K562 (cell line): ENCODE measurements around the gene FOXK2. TPM values are rescaled to one million over a fixed set of nuclear protein-coding genes. Genes with fewer than 3 reads are reported as not detected.

Source experiments
- ATF7 ChIP-seq: fragments of 450-650 bp; IDR thresholded peaks from 2 replicates; pipeline ENCODE4 v1.7.1; 2014; ENCODE audit warnings: mild to moderate bottlenecking, moderate library complexity
- CREB3 ChIP-seq: fragments of 450-650 bp; conservative IDR thresholded peaks from 2 replicates; pipeline ENCODE4 v1.6.1; 2016; ENCODE audit warnings: missing genetic modification characterization, low read depth, mild to moderate bottlenecking, missing compliant biosample characterization, moderate library complexity
- CSDE1 ChIP-seq, 2 experiments: fragments of 450-650 bp; IDR thresholded peaks; 2 replicates each; pipeline ENCODE4 v1.6.1; 2016; ENCODE audit warnings: mild to moderate bottlenecking in 1 of 2
- GATA2 ChIP-seq: sonication (generic); formaldehyde crosslinking; IDR thresholded peaks from 2 replicates; pipeline ENCODE4 v1.4.0; 2020; ENCODE audit warnings: mild to moderate bottlenecking, missing genetic modification reagents
- HOXB6 ChIP-seq: fragments of 250-450 bp; sonication (Bioruptor Pico); IDR thresholded peaks from 2 replicates; pipeline ENCODE4 v1.5.1; 2022; ENCODE audit warnings: mild to moderate bottlenecking, borderline replicate concordance
- RHOXF2B ChIP-seq: fragments of 250-450 bp; sonication (Bioruptor Pico); conservative IDR thresholded peaks from 2 replicates; pipeline ENCODE4 v1.5.1; 2021
- SIRT6 ChIP-seq: IDR thresholded peaks from one replicate; pipeline ENCODE4 v1.6.1; 2012; ENCODE audit warnings: low read depth, mild to moderate bottlenecking, control low read depth, inconsistent platforms, low read length, moderate library complexity
- SMARCC2 ChIP-seq: fragments of 450-650 bp; IDR thresholded peaks from 2 replicates; pipeline ENCODE4 v1.6.1; 2017; ENCODE audit warnings: antibody characterized with exemption, moderate library complexity, mild to moderate bottlenecking, low read depth
- TAF7 ChIP-seq: fragments of 450-650 bp; IDR thresholded peaks from 2 replicates; pipeline ENCODE4 v1.6.1; 2016; ENCODE audit warnings: missing genetic modification characterization, missing compliant biosample characterization
- TAF9B ChIP-seq: fragments of 450-650 bp; IDR thresholded peaks from 2 replicates; pipeline ENCODE4 v1.6.1; 2018; ENCODE audit warnings: mild to moderate bottlenecking; ENCODE audit not compliant: partially characterized antibody
- TCF15 ChIP-seq: fragments of 250-450 bp; sonication (Bioruptor Pico); IDR thresholded peaks from 2 replicates; pipeline ENCODE4 v1.8.0; 2022; ENCODE audit warnings: moderate library complexity, mild to moderate bottlenecking, inconsistent platforms
- ZNF133 ChIP-seq: fragments of 250-450 bp; sonication (Bioruptor Pico); IDR thresholded peaks from 2 replicates; pipeline ENCODE4 v1.4.0; 2020; ENCODE audit warnings: mild to moderate bottlenecking
- ZNF3 ChIP-seq: fragments of 250-450 bp; sonication (Bioruptor Pico); IDR thresholded peaks from 2 replicates; pipeline ENCODE4 v1.5.0; 2021; ENCODE audit warnings: mild to moderate bottlenecking, moderate library complexity
- polyA plus RNA-seq, 8 experiments: library from polyadenylated mRNA; depleted of rRNA in 4 of 8; stranded (reverse) in 5 of 8; unstranded in 3 of 8; fragments of >200 nt; fragmentation: Nextera tagmentation in 2 of 8; fragmentation: Illumina TruSeq in 1 of 8; extraction: Ambion mirVana in 2 of 8; extraction: Trizol in 1 of 8; gene quantifications; 2 replicates each; pipeline versions ENCODE4 v1.2.1 to v1.2.3, GENCODE V29; 2011 to 2014; ENCODE audit warnings: inconsistent platforms in 1 of 8, missing spikeins in 1 of 8
- total RNA-seq, 7 experiments: library from RNA; depleted of rRNA in 6 of 7; stranded (reverse); fragments of >200 nt in 6 of 7; fragmentation: Illumina TruSeq in 2 of 7; extraction: Trizol in 2 of 7; gene quantifications; 2 replicates each; pipeline versions ENCODE4 v1.2.1 to v1.2.3, GENCODE V29; 2011 to 2021; ENCODE audit warnings: low replicate concordance in 1 of 7
- TF ChIP-seq, protein P1 (sequence below), 2 experiments: fragments of 450-650 bp; conservative IDR thresholded peaks; 2 replicates each; pipeline ENCODE4 v1.6.1; 2017; ENCODE audit warnings: mild to moderate bottlenecking in 2 of 2, moderate library complexity in 2 of 2
- TF ChIP-seq, protein P2 (sequence below): sonication (generic); formaldehyde crosslinking; IDR thresholded peaks from 2 replicates; pipeline ENCODE4 v1.8.0; 2023; ENCODE audit warnings: mild to moderate bottlenecking, missing genetic modification reagents
- TF ChIP-seq, protein P3 (sequence below): fragments of 250-450 bp; sonication (Bioruptor Pico); IDR thresholded peaks from 2 replicates; pipeline ENCODE4 v1.4.0; 2020; ENCODE audit warnings: mild to moderate bottlenecking

Gene FOXK2
- total and polyA plus RNA-seq, 9 of the 15 experiments (the other 6 are each of a cell fraction or from before 2014, with no cell fraction given), result 3.0 to 86.0 (median 44.1) TPM

- TF ChIP-seq, protein P1, sequence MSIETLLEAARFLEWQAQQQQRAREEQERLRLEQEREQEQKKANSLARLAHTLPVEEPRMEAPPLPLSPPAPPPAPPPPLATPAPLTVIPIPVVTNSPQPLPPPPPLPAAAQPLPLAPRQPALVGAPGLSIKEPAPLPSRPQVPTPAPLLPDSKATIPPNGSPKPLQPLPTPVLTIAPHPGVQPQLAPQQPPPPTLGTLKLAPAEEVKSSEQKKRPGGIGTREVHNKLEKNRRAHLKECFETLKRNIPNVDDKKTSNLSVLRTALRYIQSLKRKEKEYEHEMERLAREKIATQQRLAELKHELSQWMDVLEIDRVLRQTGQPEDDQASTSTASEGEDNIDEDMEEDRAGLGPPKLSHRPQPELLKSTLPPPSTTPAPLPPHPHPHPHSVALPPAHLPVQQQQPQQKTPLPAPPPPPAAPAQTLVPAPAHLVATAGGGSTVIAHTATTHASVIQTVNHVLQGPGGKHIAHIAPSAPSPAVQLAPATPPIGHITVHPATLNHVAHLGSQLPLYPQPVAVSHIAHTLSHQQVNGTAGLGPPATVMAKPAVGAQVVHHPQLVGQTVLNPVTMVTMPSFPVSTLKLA (conservative IDR thresholded peaks at IDR 0.05), result peak; percentile 50 to 67
- TF ChIP-seq HOXB6 (no peak), TAF7 (no peak), ZNF133 (CRISPR knock-in tag) (no peak), ATF7 (no peak), SIRT6 (no peak), TAF9B (no peak), TCF15 (CRISPR knock-in tag) (no peak), RHOXF2B (CRISPR knock-in tag) (no peak), SMARCC2 (no peak), ZNF3 (CRISPR knock-in tag) (no peak), GATA2 (CRISPR knock-in tag) (no peak), CREB3 (tag) (no peak), CSDE1 (IDR thresholded peaks at IDR 0.05) (no peak)
- TF ChIP-seq, protein P2, sequence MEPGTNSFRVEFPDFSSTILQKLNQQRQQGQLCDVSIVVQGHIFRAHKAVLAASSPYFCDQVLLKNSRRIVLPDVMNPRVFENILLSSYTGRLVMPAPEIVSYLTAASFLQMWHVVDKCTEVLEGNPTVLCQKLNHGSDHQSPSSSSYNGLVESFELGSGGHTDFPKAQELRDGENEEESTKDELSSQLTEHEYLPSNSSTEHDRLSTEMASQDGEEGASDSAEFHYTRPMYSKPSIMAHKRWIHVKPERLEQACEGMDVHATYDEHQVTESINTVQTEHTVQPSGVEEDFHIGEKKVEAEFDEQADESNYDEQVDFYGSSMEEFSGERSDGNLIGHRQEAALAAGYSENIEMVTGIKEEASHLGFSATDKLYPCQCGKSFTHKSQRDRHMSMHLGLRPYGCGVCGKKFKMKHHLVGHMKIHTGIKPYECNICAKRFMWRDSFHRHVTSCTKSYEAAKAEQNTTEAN (CRISPR knock-in tag), result no peak
- TF ChIP-seq, protein P3, sequence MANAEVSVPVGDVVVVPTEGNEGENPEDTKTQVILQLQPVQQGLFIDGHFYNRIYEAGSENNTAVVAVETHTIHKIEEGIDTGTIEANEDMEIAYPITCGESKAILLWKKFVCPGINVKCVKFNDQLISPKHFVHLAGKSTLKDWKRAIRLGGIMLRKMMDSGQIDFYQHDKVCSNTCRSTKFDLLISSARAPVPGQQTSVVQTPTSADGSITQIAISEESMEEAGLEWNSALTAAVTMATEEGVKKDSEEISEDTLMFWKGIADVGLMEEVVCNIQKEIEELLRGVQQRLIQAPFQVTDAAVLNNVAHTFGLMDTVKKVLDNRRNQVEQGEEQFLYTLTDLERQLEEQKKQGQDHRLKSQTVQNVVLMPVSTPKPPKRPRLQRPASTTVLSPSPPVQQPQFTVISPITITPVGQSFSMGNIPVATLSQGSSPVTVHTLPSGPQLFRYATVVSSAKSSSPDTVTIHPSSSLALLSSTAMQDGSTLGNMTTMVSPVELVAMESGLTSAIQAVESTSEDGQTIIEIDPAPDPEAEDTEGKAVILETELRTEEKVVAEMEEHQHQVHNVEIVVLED (CRISPR knock-in tag), result no peak
Measured at GRCh38 chr17:82519971-82520903, 705 bp downstream of the FOXK2 start (continued).
